ENCODE measurements around the gene ACSM2B.
"Not testable (repeated sequence)": the region's sequence is repeated elsewhere in the genome, so short reads cannot be mapped to it uniquely, and the experiment has no call there.

Gene ACSM2B

GRCh38 chr16:20595694-20596093, 19.5 kb upstream of the ACSM2B start:
- not testable (repeated sequence) for DNase-seq (ENCODE audit: low read depth)

GRCh38 chr16:20595068-20595467, 18.9 kb upstream of the ACSM2B start:
- DNase-seq (ENCODE audit: low read depth): not testable (repeated sequence)

DNA sequence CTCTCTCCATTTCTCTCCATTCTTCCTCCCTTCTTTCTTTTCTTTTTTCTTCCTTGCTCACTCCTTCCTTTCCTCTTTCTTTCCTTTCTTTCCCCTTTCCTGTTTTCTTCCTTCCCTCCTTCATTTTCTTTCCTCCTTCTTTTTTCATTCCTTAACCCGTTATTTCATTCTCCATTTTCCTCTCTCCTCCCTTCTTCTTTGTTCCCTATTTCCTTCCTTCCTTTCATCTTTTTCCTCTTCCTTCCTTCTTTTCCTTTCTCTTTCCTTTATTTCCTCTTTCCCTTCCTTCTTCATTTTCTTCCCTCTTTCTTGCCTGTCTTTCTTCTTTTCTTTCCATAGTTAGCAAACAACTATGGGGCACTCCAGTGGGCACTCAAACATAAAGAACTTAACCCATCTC, 16.6 kb upstream of the ACSM2B start:
- DNase-seq (ENCODE audit: low read depth): not testable (repeated sequence)

DNA sequence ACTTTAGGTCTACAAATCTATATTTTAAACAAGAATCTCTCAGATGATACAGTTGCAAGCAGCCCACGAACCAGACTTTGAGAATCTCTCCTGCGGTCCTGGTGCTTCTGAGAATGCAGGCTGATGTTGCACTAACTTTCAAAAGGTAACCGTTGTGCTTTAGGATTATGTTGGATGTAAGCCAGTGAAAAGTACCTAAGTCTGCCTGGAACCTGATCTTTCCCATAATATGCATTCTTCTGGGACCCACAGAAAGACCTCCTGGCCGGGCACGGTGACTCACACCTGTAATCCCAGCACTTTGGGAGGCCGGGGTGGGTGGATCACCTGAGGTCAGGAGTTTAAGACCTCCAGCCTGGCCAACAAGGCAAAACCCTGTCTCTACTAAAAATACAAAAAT, 13.3 kb upstream of the ACSM2B start:
- not testable (repeated sequence) for DNase-seq (ENCODE audit: low read depth)

DNA sequence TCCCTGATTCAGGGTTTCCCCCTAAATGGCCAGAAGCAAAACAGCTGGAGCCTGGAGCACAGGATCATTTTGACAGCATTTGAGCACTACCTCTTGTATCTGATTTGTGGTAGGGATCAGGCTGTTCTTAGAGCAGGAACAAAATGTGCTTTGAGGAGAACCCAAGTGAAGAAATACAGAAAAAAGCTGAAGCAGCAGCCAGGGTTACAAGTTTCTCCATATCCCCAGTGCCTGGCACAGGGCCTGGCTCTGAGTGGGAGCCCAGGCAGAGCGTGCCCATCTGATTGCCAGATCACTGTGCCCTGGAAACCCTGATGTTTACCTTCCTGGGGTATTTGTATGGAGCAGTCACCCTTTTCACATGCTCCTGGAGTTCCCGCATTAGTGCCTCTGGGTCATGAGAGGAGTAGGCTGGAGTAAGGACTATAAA, 11.5 kb upstream of the ACSM2B start:
- DNase-seq (ENCODE audit: low read depth): not testable (repeated sequence)

DNA sequence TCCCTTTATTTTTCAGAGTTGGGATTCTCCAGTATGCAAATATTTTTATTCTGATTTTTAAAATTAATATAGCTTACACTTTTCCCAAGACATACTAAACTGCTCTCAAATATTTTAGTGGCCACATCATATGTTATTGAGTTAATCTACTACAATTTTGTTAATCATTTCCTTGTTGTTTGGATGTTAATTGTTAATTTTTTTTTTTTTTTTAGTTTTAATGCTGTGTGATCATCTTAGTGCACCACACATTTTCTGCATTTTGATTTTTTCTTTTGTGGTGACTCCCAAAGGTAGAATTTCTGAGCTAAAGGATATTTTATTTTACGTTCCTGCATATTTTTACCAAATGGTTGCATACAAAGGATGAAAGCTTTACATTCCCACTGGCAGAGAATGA, 10.5 kb upstream of the ACSM2B start:
- not testable (repeated sequence) for DNase-seq (ENCODE audit: low read depth)

- DNase-seq (ENCODE audit: low read depth): not testable (repeated sequence)
Measured at GRCh38 chr16:20586112-20586511, 9.9 kb upstream of the ACSM2B start.

DNA sequence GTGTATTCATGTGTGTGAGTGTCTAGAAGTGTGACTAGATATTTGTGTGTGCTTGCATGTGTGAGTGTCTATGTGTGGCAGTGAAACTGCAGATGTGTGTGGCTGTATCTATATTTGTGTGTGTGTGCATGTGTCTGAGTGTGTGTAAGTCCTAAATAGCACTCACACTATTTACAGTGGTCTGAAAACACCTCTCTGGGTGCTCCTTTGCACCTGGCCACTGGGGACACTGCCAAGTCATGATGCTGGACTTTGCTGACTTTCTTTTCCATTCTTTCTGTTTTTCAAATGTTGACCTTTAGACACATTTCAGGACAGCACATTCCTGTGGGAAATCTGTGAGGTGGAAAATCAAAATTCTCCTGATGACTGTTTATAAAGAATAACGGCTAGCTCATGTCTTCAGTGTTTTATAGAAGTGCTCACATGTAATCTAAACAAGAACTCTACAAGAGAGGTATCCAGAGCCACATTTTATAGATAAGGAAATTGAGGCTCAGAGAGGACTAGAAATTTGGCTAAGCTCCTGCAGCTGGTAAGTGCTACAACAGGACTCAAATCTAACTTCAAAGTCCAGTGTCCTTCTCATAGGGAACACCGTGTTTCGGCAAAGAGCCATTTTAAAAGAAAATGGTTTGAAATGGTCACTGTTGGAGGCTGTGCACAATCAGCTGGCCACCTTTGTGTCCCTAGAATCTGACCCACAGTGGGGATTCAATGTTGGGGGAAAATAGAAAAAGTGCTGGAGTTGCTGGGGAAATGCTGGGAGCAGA, 4.5 kb upstream of the ACSM2B start:
- DNase-seq (ENCODE audit: low read depth): not testable (repeated sequence)

- not testable (repeated sequence) for DNase-seq (ENCODE audit: low read depth)
Measured at GRCh38 chr16:20578091-20578490, 1.9 kb upstream of the ACSM2B start.

- not testable (repeated sequence) for DNase-seq (ENCODE audit: low read depth)
Measured at GRCh38 chr16:20569117-20569651, 7.0 kb downstream of the ACSM2B start.

DNA sequence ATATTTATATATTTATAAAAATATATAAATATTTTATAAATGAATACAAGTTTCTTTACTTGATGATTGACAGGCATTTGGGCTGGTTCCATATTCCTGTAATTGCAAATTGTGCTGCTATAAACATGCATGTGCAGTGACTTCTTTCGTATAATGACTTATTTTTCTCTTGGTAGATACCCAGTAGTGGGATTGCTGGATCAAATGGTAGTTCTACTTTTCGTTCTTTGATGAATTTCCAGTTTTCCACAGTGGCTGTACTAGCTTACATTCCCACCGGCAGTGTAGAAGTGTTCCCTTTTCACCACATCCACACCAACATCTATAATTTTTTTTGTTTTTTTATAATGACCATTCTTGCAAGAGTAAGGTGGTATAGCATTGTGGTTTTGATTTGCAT, 7.8 kb downstream of the ACSM2B start:
- DNase-seq (ENCODE audit: low read depth): no peak

- no peak for DNase-seq (ENCODE audit: low read depth)
Measured at GRCh38 chr16:20566864-20567263, 9.3 kb downstream of the ACSM2B start.

- DNase-seq (ENCODE audit: low read depth): not testable (repeated sequence)
Measured at GRCh38 chr16:20565334-20565733, 10.8 kb downstream of the ACSM2B start.

DNA sequence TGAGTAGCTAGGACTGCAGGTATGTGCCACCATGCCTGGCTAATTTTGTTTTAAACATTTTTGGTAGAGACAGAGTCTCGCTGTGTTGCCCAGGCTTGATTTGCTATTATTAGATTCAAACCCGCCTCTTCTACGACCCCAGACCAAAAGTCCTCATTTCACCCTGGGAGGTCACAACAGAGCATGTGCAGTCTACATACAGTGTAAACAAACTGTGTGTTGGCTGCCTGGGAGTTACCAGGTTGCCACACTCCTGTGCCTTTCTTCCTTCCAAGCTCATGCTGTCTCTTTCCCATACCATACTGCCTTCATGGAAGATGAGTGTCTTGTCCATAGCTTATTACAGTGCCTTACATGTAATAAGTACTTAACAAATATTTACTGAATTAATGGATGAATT, 11.9 kb downstream of the ACSM2B start:
- DNase-seq (ENCODE audit: low read depth): not testable (repeated sequence)

DNA sequence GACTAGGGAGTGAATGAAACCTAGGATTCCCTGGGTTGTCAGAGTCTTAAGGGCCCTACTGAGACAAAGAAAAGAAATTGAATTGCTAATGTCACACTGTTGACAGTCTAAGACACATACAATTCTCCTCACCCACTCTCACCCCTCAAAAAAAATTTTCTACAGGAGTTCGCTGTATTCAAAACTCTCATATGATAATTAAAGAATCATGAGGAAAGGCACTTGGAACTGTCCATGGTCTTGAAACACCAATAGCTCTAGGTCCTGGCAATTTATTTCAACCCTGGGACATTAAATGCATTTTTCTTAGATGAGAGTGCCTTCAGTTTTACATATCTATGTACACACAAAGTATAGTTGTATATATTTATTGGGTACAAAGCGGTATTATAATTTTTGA, 20.5 kb downstream of the ACSM2B start:
- DNase-seq (ENCODE audit: low read depth): not testable (repeated sequence)

DNA sequence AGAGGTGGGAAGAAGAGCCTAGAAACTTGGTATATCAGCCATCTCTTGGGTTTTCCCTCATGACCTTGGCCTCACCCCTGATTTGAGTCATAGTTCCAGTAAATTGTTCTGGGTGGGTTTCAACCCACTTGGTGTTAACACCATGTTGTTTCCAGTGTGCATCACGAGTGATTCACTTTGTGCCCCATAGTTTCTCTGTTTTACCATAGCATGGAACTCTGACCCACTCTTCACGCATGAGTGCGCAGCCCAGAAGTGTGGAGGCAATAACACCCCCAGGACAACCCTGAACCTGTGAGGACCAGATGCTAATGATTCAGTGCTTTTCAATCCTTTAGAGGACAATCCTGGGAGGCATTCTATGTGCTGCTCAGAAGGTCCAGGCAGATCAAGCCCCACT, 21.5 kb downstream of the ACSM2B start:
- DNase-seq (ENCODE audit: low read depth): not testable (repeated sequence)

DNA sequence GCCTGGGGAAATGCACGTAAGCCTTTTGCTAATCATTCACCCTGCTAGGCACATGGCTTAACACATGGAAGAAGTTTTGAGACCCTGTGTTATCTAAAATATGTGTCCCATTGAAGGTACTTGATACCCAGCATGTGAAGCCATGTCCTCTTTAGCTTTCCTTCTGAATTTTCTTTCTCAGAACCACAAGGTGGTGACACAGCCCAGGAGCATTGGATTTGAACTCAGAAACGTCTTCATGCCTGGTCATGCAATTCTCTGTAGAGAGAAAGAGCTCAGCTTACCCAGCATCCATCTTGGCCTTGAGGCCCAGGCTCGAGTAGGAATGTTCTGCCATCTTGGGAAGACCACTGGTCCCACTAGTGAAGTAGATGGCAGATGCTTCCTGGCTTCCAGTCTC, 22.7 kb downstream of the ACSM2B start:
- not testable (repeated sequence) for DNase-seq (ENCODE audit: low read depth)

- not testable (repeated sequence) for DNase-seq (ENCODE audit: low read depth)
Measured at GRCh38 chr16:20546951-20547350, 29.2 kb downstream of the ACSM2B start.

DNA sequence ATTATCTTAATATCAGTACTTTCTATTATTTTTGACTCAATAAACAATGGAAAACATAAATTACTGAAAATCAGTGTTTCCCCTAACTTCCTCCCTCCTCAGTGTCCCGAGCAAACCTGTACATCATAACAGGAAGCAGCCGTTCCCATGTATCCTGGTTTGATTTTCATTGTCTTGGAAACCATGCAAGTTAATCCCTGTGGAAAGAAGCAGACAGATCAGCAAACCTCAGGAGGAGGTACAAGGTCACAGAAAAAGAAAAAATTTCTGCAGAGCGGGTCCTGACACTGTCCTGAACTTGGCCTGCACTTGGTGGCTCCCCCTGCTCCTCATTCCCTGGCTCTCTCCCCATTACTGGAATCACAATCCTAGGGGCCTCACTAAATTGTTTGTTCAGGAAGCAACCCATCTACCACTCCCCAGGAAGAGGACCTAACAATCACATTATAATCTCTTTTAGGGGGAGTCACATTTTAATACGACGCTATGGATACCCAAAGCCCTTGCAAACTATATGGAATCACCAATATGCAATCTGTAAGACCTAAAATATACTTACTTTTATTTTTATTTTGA, 29.8 kb downstream of the ACSM2B start:
- not testable (repeated sequence) for DNase-seq (ENCODE audit: low read depth)

DNA sequence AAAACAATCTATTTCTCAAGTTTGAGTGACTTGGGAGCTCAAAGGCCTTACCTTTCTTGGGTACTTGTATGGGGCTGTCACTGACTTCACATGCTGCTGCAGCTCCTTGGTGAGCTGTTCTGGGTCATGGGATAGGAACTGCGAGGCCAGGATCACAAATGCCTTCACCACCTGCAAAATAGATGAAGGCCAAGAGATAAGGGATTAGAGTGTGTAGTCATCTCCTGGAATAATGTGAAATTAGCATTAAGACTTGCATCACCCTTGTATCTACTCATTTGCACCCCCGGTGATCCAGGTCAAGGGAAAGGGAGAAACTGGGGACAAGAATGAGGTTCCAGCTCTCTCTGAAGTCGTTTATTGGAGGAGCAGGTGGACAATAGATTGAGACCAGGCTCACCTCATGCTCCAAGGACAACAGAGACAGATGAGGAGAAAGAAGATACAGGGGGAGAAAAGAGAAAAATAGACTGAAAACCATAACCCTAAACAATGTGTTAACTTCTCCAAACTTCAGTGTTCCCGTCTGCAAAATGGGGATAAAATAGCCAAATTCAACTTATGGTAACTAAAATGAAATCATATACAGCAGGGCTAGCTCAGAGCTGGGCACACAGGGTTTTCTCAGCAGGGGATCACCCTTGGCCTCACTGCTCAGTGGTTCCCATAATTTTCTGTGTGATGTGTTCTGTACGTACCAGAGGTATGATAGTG, 35.4 kb downstream of the ACSM2B start:
- DNase-seq (ENCODE audit: low read depth): not testable (repeated sequence)

DNA sequence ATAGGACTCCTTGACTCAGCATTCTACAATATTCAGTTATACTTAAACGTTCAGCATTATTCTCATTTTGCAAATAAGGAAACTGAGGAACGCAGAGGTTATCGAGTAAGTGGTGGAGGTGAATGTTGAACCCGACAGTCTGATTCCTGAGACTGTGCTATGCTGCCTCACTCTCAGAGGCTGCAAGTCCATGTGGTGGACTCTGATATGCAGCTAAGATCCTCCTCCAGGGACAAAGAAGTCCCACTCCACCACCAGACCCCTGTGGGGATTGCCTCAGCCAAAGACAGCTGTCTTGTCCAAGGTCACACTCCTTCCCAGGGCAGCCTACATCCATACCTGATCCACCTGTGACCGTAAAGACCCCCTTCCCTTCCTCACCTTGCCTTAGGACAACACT, 37.5 kb downstream of the ACSM2B start:
- no peak for DNase-seq (ENCODE audit: low read depth)

GRCh38 chr16:20538181-20538580, 38.0 kb downstream of the ACSM2B start:
- DNase-seq (ENCODE audit: low read depth): no peak

- DNase-seq (ENCODE audit: low read depth): not testable (repeated sequence)
Measured at GRCh38 chr16:20536669-20537068, 39.5 kb downstream of the ACSM2B start.

Measured in non-pigmented ciliary epithelial cell (primary cell).